ENCODE measurements around the gene PYDC2.
"Not testable (repeated sequence)": the region's sequence is repeated elsewhere in the genome, so short reads cannot be mapped to it uniquely, and the experiment has no call there.

PYDC2 gene

GRCh38 chr3:191470545-191470944, 9.6 kb downstream of the PYDC2 start:
- DNase-seq: no peak

GRCh38 chr3:191473661-191474198, 12.8 kb downstream of the PYDC2 start:
- no peak for DNase-seq

- DNase-seq: no peak
Measured at GRCh38 chr3:191476066-191476772, 15.3 kb downstream of the PYDC2 start.

GRCh38 chr3:191483994-191484393, 23.0 kb downstream of the PYDC2 start:
- not testable (repeated sequence) for DNase-seq

GRCh38 chr3:191484461-191484860, 23.5 kb downstream of the PYDC2 start:
- no peak for DNase-seq

- no peak for DNase-seq
Measured at GRCh38 chr3:191492601-191493000, 31.6 kb downstream of the PYDC2 start.

GRCh38 chr3:191493336-191493735, 32.4 kb downstream of the PYDC2 start:
- no peak for DNase-seq

- DNase-seq: no peak
Measured at GRCh38 chr3:191499307-191500080, 38.5 kb downstream of the PYDC2 start.

- DNase-seq: no peak
Measured at GRCh38 chr3:191500892-191501291, 39.9 kb downstream of the PYDC2 start.

GRCh38 chr3:191502583-191502982, 41.6 kb downstream of the PYDC2 start:
- no peak for DNase-seq

- DNase-seq: no peak
Measured at GRCh38 chr3:191509078-191509477, 48.1 kb downstream of the PYDC2 start.
